ENCODE measurements around the gene ZNF280A.

- TF ChIP-seq CTCF (IDR thresholded peaks at IDR 0.05): no peak
- no peak for TF ChIP-seq ZFX (IDR thresholded peaks at IDR 0.05; ENCODE audit: borderline replicate concordance)
Observed at GRCh38 chr22:22486132-22486899, 33.8 kb downstream of the ZNF280A start.
